Naive thymus-derived CD4-positive, alpha-beta T cell (primary cell): Measurements from ENCODE around the gene CDKN3. TPM values are rescaled to one million over a fixed set of nuclear protein-coding genes. Genes with fewer than 3 reads are reported as not detected.

Experiments used
- ATAC-seq: fragments of 150-1000 bp; cut with Tn5 transposase; 2 replicates; pipeline ENCODE4 v1.10.0; 2021; ENCODE audit warnings: mild to moderate bottlenecking, moderate library complexity
- CTCF ChIA-PET: fragments of 350-600 bp; sonication (Branson Sonifier 250); formaldehyde crosslinking; loops from one replicate; lab custom pipeline; 2021; ENCODE audit warnings: antibody characterized with exemption; lab: Charles Lee
- POLR2A ChIA-PET: fragments of 350-600 bp; sonication (Branson Sonifier 250); formaldehyde crosslinking; loops from one replicate; lab custom pipeline; 2021; ENCODE audit warnings: antibody characterized with exemption, inconsistent platforms; lab: Charles Lee
- DNase-seq, 9 donors: peaks; one replicate each; pipeline versions ENCODE4 v3.0.0 to v3.0.0-alpha.2; 2020 to 2022; ENCODE audit warnings: mixed read lengths in 1 of 9
- H3K27ac ChIP-seq: one replicate; pipeline ENCODE4 v1.7.0; 2013; ENCODE audit warnings: mild to moderate bottlenecking, low read depth, low read length, moderate library complexity
- H3K27me3 ChIP-seq, 2 donors: one replicate each; pipeline ENCODE4 v1.7.0; 2013; ENCODE audit warnings: low read length in 2 of 2, mild to moderate bottlenecking in 2 of 2, moderate library complexity in 2 of 2; ENCODE audit not compliant: control insufficient read depth in 2 of 2, insufficient read depth in 2 of 2
- H3K36me3 ChIP-seq, 3 experiments: 1 replicate in 2 of 3; 2 replicates in 1 of 3; pipeline ENCODE4 v1.7.0; 2013; ENCODE audit warnings: low read length in 3 of 3, mild to moderate bottlenecking in 3 of 3, moderate library complexity in 1 of 3; ENCODE audit not compliant: insufficient read depth in 3 of 3, control insufficient read depth in 2 of 3
- H3K4me1 ChIP-seq, 2 donors: one replicate each; pipeline ENCODE4 v1.7.0; 2013; ENCODE audit warnings: low read length in 2 of 2, mild to moderate bottlenecking in 2 of 2, moderate library complexity in 1 of 2; ENCODE audit not compliant: control insufficient read depth in 2 of 2, insufficient read depth in 2 of 2
- H3K4me3 ChIP-seq: 2 replicates; pipeline ENCODE4 v1.7.0; 2013; ENCODE audit warnings: mild to moderate bottlenecking, low read length
- H3K9me3 ChIP-seq, 3 experiments: 1 replicate in 2 of 3; 2 replicates in 1 of 3; pipeline ENCODE4 v1.7.0; 2013; ENCODE audit warnings: low read length in 3 of 3; ENCODE audit not compliant: control insufficient read depth in 2 of 3
- H3K27ac Mint-ChIP-seq, 9 donors: one replicate each; pipeline ENCODE4 v1.8.0; 2020 to 2022; ENCODE audit warnings: mixed read lengths in 9 of 9, mild to moderate bottlenecking in 8 of 9, moderate library complexity in 5 of 9, inconsistent platforms in 2 of 9
- H3K27me3 Mint-ChIP-seq, 5 donors: one replicate each; pipeline ENCODE4 v1.8.0; 2021 to 2022; ENCODE audit warnings: mixed read lengths in 5 of 5, mild to moderate bottlenecking in 1 of 5
- H3K36me3 Mint-ChIP-seq, 5 donors: one replicate each; pipeline ENCODE4 v1.8.0; 2020 to 2022; ENCODE audit warnings: mixed read lengths in 5 of 5, mild to moderate bottlenecking in 3 of 5, inconsistent platforms in 1 of 5
- H3K4me1 Mint-ChIP-seq, 7 donors: one replicate each; pipeline ENCODE4 v1.8.0; 2020 to 2022; ENCODE audit warnings: mixed read lengths in 7 of 7, mild to moderate bottlenecking in 3 of 7, inconsistent platforms in 1 of 7
- H3K4me3 Mint-ChIP-seq, 10 donors: one replicate each; pipeline ENCODE4 v1.8.0; 2020 to 2022; ENCODE audit warnings: mild to moderate bottlenecking in 10 of 10, mixed read lengths in 10 of 10, moderate library complexity in 6 of 10, inconsistent platforms in 2 of 10
- H3K9me3 Mint-ChIP-seq, 11 donors: one replicate each; pipeline ENCODE4 v1.8.0; 2020 to 2022; ENCODE audit warnings: mixed read lengths in 11 of 11, mild to moderate bottlenecking in 4 of 11, inconsistent platforms in 1 of 11, moderate library complexity in 1 of 11
- intact Hi-C, 2 donors: fragments of 100-400 bp; cut with micrococcal nuclease; formaldehyde crosslinking; loops; one replicate each; pipeline ENCODE4 v1.15.1; 2023
- polyA plus RNA-seq, 2 donors: library from polyadenylated mRNA; unstranded; fragments of 300-500 nt; fragmentation: Illumina TruSeq; gene quantifications; one replicate each; pipeline ENCODE4 v1.2.3, GENCODE V29; 2021
- total RNA-seq, 6 experiments: library from RNA in 5 of 6; stranded (reverse) in 5 of 6; gene quantifications; 1 replicate in 5 of 6; 2 replicates in 1 of 6; pipeline ENCODE4 v1.2.3 and lab custom pipeline; 2021 to 2026

CDKN3 gene
- total and polyA plus RNA-seq, 7 experiments from 2014 or later, result 0.93 to 48.1 (median 3.0) TPM

GRCh38 chr14:54459106-54459505 is 62.3 kb downstream of the CDKN3 start:
- H3K36me3 Mint-ChIP-seq, result peaks cover 0 to 11% (median 6%) of the 10 kb centered on the region in 5 donors
- Histone ChIP-seq H3K27ac (no peak overlapping the region), H3K4me3 (no peak overlapping the region), H3K27me3 (no peaks in the 10 kb centered on the region), H3K36me3 (no peaks in the 10 kb centered on the region), H3K9me3 (no peaks in the 10 kb centered on the region), H3K4me1 (no peaks in the 10 kb centered on the region)
- H3K9me3 Mint-ChIP-seq, result peaks cover 0 to 11% (median 3%) of the 10 kb centered on the region in 11 donors
- intact Hi-C loops, result no loop called here
- H3K4me1 Mint-ChIP-seq, result no peaks in the 10 kb centered on the region
- H3K4me3 Mint-ChIP-seq, result no peak overlapping the region
- ChIA-PET POLR2A (no interaction called here), CTCF (no interaction called here)
- ATAC-seq (no peak), DNase-seq (no peak)
- no peak overlapping the region for H3K27ac Mint-ChIP-seq
- no peaks in the 10 kb centered on the region for H3K27me3 Mint-ChIP-seq

GRCh38 chr14:54462048-54462447 is 65.2 kb downstream of the CDKN3 start:
- Mint-ChIP-seq H3K4me1 (no peaks in the 10 kb centered on the region), H3K27ac (no peak overlapping the region), H3K4me3 (no peak overlapping the region), H3K36me3 (peaks cover 0 to 11% (median 6%) of the 10 kb centered on the region in 5 donors), H3K9me3 (peaks cover 0 to 15% (median 4%) of the 10 kb centered on the region in 11 donors), H3K27me3 (no peaks in the 10 kb centered on the region)
- DNase-seq (no peak), ATAC-seq (no peak)
- H3K27me3 ChIP-seq, result no peaks in the 10 kb centered on the region
- no peaks in the 10 kb centered on the region for H3K36me3 ChIP-seq
- intact Hi-C loops, result loop anchor here in 1 of 2 donors (2.0 kb wide), 1 partner anchor 43 kb away; no protein-coding TSS in a partner anchor
- peaks cover 0 to 1% (median 0%) of the 10 kb centered on the region in 3 experiments for H3K9me3 ChIP-seq
- no peak overlapping the region for H3K4me3 ChIP-seq
- POLR2A ChIA-PET, result no interaction called here
- H3K27ac ChIP-seq, result no peak overlapping the region
- CTCF ChIA-PET, result no interaction called here
- H3K4me1 ChIP-seq, result no peaks in the 10 kb centered on the region

GRCh38 chr14:54465654-54466053 is 68.8 kb downstream of the CDKN3 start:
- no peak overlapping the region for H3K27ac Mint-ChIP-seq
- CTCF ChIA-PET, result interaction anchor here (0.6 kb wide), 1 partner anchor 816 kb away, joined by 3 read pairs; no protein-coding TSS in a partner anchor
- POLR2A ChIA-PET, result no interaction called here

GRCh38 chr14:54467280-54467679 is 70.5 kb downstream of the CDKN3 start:
- CTCF ChIA-PET, result no interaction called here
- H3K27me3 Mint-ChIP-seq, result no peaks in the 10 kb centered on the region

More at GRCh38 chr14:54465654-54466053, 68.8 kb downstream of the CDKN3 start:
- peaks cover 0 to 10% (median 0%) of the 10 kb centered on the region in 3 experiments for H3K9me3 ChIP-seq
- Mint-ChIP-seq H3K4me3 (no peak overlapping the region), H3K4me1 (no peaks in the 10 kb centered on the region), H3K27me3 (no peaks in the 10 kb centered on the region), H3K9me3 (peaks cover 5 to 16% (median 9%) of the 10 kb centered on the region in 11 donors), H3K36me3 (peaks cover 8 to 23% (median 14%) of the 10 kb centered on the region in 5 donors)
- H3K36me3 ChIP-seq, result no peaks in the 10 kb centered on the region
- no peak overlapping the region for H3K27ac ChIP-seq
- DNase-seq, result no peak
- H3K27me3 ChIP-seq, result no peaks in the 10 kb centered on the region
- no peak overlapping the region for H3K4me3 ChIP-seq
- intact Hi-C loops, result no loop called here
- no peak for ATAC-seq
- H3K4me1 ChIP-seq, result no peaks in the 10 kb centered on the region

More at GRCh38 chr14:54467280-54467679, 70.5 kb downstream of the CDKN3 start:
- POLR2A ChIA-PET, result interaction anchor here (0.9 kb wide), 1 partner anchor 134 kb away, joined by 3 read pairs; no protein-coding TSS in a partner anchor
- no peaks in the 10 kb centered on the region for H3K4me1 ChIP-seq
- H3K9me3 ChIP-seq, result peaks cover 0 to 10% (median 0%) of the 10 kb centered on the region in 3 experiments
- Mint-ChIP-seq H3K36me3 (peaks cover 8 to 36% (median 14%) of the 10 kb centered on the region in 5 donors), H3K4me1 (no peaks in the 10 kb centered on the region), H3K27ac (no peak overlapping the region), H3K9me3 (peaks cover 5 to 16% (median 9%) of the 10 kb centered on the region in 11 donors), H3K4me3 (no peak overlapping the region)
- ATAC-seq (no peak), DNase-seq (no peak)
- H3K36me3 ChIP-seq, result no peaks in the 10 kb centered on the region
- no peaks in the 10 kb centered on the region for H3K27me3 ChIP-seq
- intact Hi-C loops, result no loop called here
- no peak overlapping the region for H3K27ac ChIP-seq
- H3K4me3 ChIP-seq, result no peak overlapping the region

Other genes starting within 250 kb of the CDKN3 start
- gene CNIH1, start 44.4 kb downstream of the CDKN3 start, total RNA-seq, result 10 to 100 TPM; 50.5 to 87.9 (median 57.8) TPM
- 10 to 100 TPM; 59.7 to 99.3 TPM for gene CNIH1, start 44.4 kb downstream of the CDKN3 start, polyA plus RNA-seq
- 10 to 100 TPM; 28.9 to 39.9 (median 34.7) TPM for gene GMFB, start 92.0 kb downstream of the CDKN3 start, total RNA-seq
- 10 to 100 TPM; 10.6 to 19.7 TPM for gene GMFB, start 92.0 kb downstream of the CDKN3 start, polyA plus RNA-seq
- 10 to 100 TPM; 11.2 to 24.1 (median 17.3) TPM for gene CGRRF1, start 112.9 kb downstream of the CDKN3 start, total RNA-seq
- gene CGRRF1, start 112.9 kb downstream of the CDKN3 start, polyA plus RNA-seq, result 10 to 100 TPM; 17.9 to 23.4 TPM
- gene SAMD4A, start 170.1 kb downstream of the CDKN3 start, total RNA-seq, result 1 to 10 TPM in 3 of 5 experiments, under 1 TPM in 2; 0.73 to 5.7 (median 1.7) TPM
- gene SAMD4A, start 170.1 kb downstream of the CDKN3 start, polyA plus RNA-seq, result not detected